Caco-2 (cell line): ENCODE data around the gene HNF1B. TPM values are rescaled to one million over a fixed set of nuclear protein-coding genes. Genes with fewer than 3 reads are reported as not detected.

Experiments
- BruUV-seq: library from RNA; stranded (reverse); fragments of 400-500 nt; replicated peaks from 2 replicates; lab custom pipeline; 2021; lab: Mats Ljungman, UMichigan
- CTCF ChIA-PET: fragments of 300-600 bp; sonication (Branson Sonifier 250); formaldehyde crosslinking; loops from one replicate; lab custom pipeline; 2022; ENCODE audit warnings: antibody characterized with exemption; lab: Charles Lee
- POLR2A ChIA-PET: fragments of 300-600 bp; sonication (Branson Sonifier 250); formaldehyde crosslinking; loops from one replicate; lab custom pipeline; 2022; ENCODE audit warnings: antibody characterized with exemption; lab: Charles Lee
- DNase-seq, 2 experiments: peaks; one replicate each; pipeline versions ENCODE4 v3.0.0 to v3.0.0-alpha.2; 2020 to 2022
- H3K27me3 ChIP-seq: replicated peaks from 2 replicates; pipeline ENCODE4 v1.6.0; 2011; ENCODE audit warnings: low read length; ENCODE audit not compliant: control insufficient read depth, insufficient read depth
- H3K36me3 ChIP-seq: 2 replicates; pipeline ENCODE4 v1.5.1; 2011; ENCODE audit warnings: low read length; ENCODE audit not compliant: control insufficient read depth, insufficient read depth
- H3K4me1 ChIP-seq: fragments of 250-450 bp; sonication (Bioruptor Pico); 2 replicates; pipeline ENCODE4 v1.5.1; 2020; ENCODE audit warnings: mild to moderate bottlenecking
- H3K4me3 ChIP-seq: 2 replicates; pipeline ENCODE4 v1.5.1; 2011; ENCODE audit warnings: low read depth, mild to moderate bottlenecking, control low read depth, low read length
- H3K9me3 ChIP-seq: fragments of 250-450 bp; sonication (Bioruptor Pico); 2 replicates; pipeline ENCODE4 v1.5.1; 2020; ENCODE audit warnings: mild to moderate bottlenecking, moderate library complexity
- H3K27ac Mint-ChIP-seq: one replicate; pipeline ENCODE4 v1.8.0; 2022; ENCODE audit warnings: mixed read lengths; ENCODE audit not compliant: unreplicated experiment
- H3K27me3 Mint-ChIP-seq: one replicate; pipeline ENCODE4 v1.8.0; 2022; ENCODE audit warnings: mixed read lengths; ENCODE audit not compliant: insufficient read depth, unreplicated experiment
- H3K36me3 Mint-ChIP-seq: one replicate; pipeline ENCODE4 v1.8.0; 2022; ENCODE audit warnings: mild to moderate bottlenecking, mixed read lengths; ENCODE audit not compliant: insufficient read depth, unreplicated experiment
- H3K4me1 Mint-ChIP-seq: one replicate; pipeline ENCODE4 v1.8.0; 2022; ENCODE audit warnings: low read depth, mixed read lengths; ENCODE audit not compliant: unreplicated experiment
- H3K4me3 Mint-ChIP-seq: one replicate; pipeline ENCODE4 v1.8.0; 2022; ENCODE audit warnings: mild to moderate bottlenecking, moderate library complexity, mixed read lengths; ENCODE audit not compliant: unreplicated experiment
- H3K9me3 Mint-ChIP-seq: one replicate; pipeline ENCODE4 v1.8.0; 2022; ENCODE audit warnings: mixed read lengths; ENCODE audit not compliant: unreplicated experiment
- CTCF ChIP-seq, 2 experiments: fragments of 200-600 bp in 1 of 2; IDR thresholded peaks; 1 replicate in 1 of 2; 2 replicates in 1 of 2; pipeline versions ENCODE4 v1.5.1 to v1.8.0; 2011 to 2022; ENCODE audit warnings: antibody characterized with exemption in 1 of 2, control low read depth in 1 of 2, inconsistent platforms in 1 of 2, low read depth in 1 of 2, low read length in 1 of 2, mild to moderate bottlenecking in 1 of 2, moderate library complexity in 1 of 2; ENCODE audit not compliant: insufficient read depth in 1 of 2, severe bottlenecking in 1 of 2, unreplicated experiment in 1 of 2
- intact Hi-C: fragments of 100-400 bp; cut with micrococcal nuclease; formaldehyde crosslinking; loops from one replicate; pipeline ENCODE4 v1.10.0; 2022; ENCODE audit not compliant: unreplicated experiment
- total RNA-seq: library from RNA; stranded (reverse); gene quantifications from 2 replicates; pipeline ENCODE4 v1.2.3, GENCODE V29; 2022

Gene HNF1B
- total RNA-seq, 1 experiment from 2014 or later: 36.9 TPM

- H3K9me3 Mint-ChIP-seq: no peaks in the 10 kb centered on the region
- peaks cover 16% of the 10 kb centered on the region for H3K4me1 Mint-ChIP-seq
- BruUV-seq: no TSS peak
- DNase-seq: no peak
- no peak overlapping the region for H3K4me3 Mint-ChIP-seq
- no peak for TF ChIP-seq CTCF (IDR thresholded peaks at IDR 0.05; ENCODE audit: insufficient read depth in 1 of 2, low read depth in 1 of 2, low read length in 1 of 2, severe bottlenecking in 1 of 2, unreplicated experiment in 1 of 2)
- no peaks in the 10 kb centered on the region for H3K27me3 Mint-ChIP-seq
- H3K36me3 Mint-ChIP-seq: peaks cover 63% of the 10 kb centered on the region
- Histone ChIP-seq H3K36me3 (peaks cover 12% of the 10 kb centered on the region), H3K4me1 (peaks cover 13% of the 10 kb centered on the region; the same call in 1 of the 2 replicates), H3K27me3 (no peaks in the 10 kb centered on the region), H3K4me3 (no peak overlapping the region), H3K9me3 (no peaks in the 10 kb centered on the region)
- H3K27ac Mint-ChIP-seq: no peak overlapping the region
- intact Hi-C loops: no loop called here
- POLR2A ChIA-PET: no interaction called here
- CTCF ChIA-PET: interaction anchor here (0.6 kb wide), 1 partner anchor 1863 kb away, joined by 3 read pairs; no protein-coding TSS in a partner anchor
These were observed 17.8 kb downstream of the HNF1B start for GRCh38 chr17:37726891-37727675.

- DNase-seq: no peak
- Mint-ChIP-seq H3K9me3 (no peaks in the 10 kb centered on the region), H3K4me3 (no peak overlapping the region), H3K27ac (peak overlapping the region; percentile 50), H3K36me3 (peaks cover 60% of the 10 kb centered on the region), H3K4me1 (peaks cover 16% of the 10 kb centered on the region), H3K27me3 (no peaks in the 10 kb centered on the region)
- POLR2A ChIA-PET: no interaction called here
- no TSS peak for BruUV-seq
- no peaks in the 10 kb centered on the region for H3K27me3 ChIP-seq
- H3K36me3 ChIP-seq: peaks cover 10% of the 10 kb centered on the region
- no peak overlapping the region for H3K4me3 ChIP-seq
- CTCF ChIA-PET: interaction anchor here (1.0 to 1.3 kb wide), 3 partner anchors 45 to 117 kb away, joined by 3 to 4 read pairs (median 3); partner anchors contain the start of gene SYNRG
- H3K9me3 ChIP-seq: no peaks in the 10 kb centered on the region
- intact Hi-C loops: no loop called here
- peaks cover 13% of the 10 kb centered on the region; the same call in 1 of the 2 replicates for H3K4me1 ChIP-seq
- TF ChIP-seq CTCF (IDR thresholded peaks at IDR 0.05; ENCODE audit: insufficient read depth in 1 of 2, low read depth in 1 of 2, low read length in 1 of 2, severe bottlenecking in 1 of 2, unreplicated experiment in 1 of 2): no peak
These were observed 18.6 kb downstream of the HNF1B start for GRCh38 chr17:37726248-37726647.

- Mint-ChIP-seq H3K4me3 (no peak overlapping the region), H3K27me3 (no peaks in the 10 kb centered on the region), H3K9me3 (no peaks in the 10 kb centered on the region), H3K36me3 (peaks cover 54% of the 10 kb centered on the region), H3K27ac (peak overlapping the region; percentile 50), H3K4me1 (peaks cover 16% of the 10 kb centered on the region)
- BruUV-seq: no TSS peak
- Histone ChIP-seq H3K4me1 (peaks cover 13% of the 10 kb centered on the region; the same call in 1 of the 2 replicates), H3K36me3 (peaks cover 7% of the 10 kb centered on the region), H3K27me3 (no peaks in the 10 kb centered on the region), H3K9me3 (no peaks in the 10 kb centered on the region), H3K4me3 (no peak overlapping the region)
- no peak for TF ChIP-seq CTCF (IDR thresholded peaks at IDR 0.05; ENCODE audit: insufficient read depth in 1 of 2, low read depth in 1 of 2, low read length in 1 of 2, severe bottlenecking in 1 of 2, unreplicated experiment in 1 of 2)
- POLR2A ChIA-PET: no interaction called here
- intact Hi-C loops: no loop called here
- CTCF ChIA-PET: interaction anchor here (1.0 to 1.3 kb wide), 3 partner anchors 45 to 116 kb away, joined by 3 to 4 read pairs (median 3); partner anchors contain the start of gene SYNRG
- DNase-seq: peak; percentile 65 to 67
These were observed 19.2 kb downstream of the HNF1B start for GRCh38 chr17:37725601-37726146.
